ENCODE results near the gene ZHX3. TPM values are rescaled to one million over a fixed set of nuclear protein-coding genes. Genes with fewer than 3 reads are reported as not detected.

The ZHX3 gene
- total RNA-seq, 1 experiment from 2014 or later = 9.6 TPM

- Mint-ChIP-seq H3K4me1 (peaks cover 15% of the 10 kb centered on the region), H3K4me3 (peak overlapping the region; percentile 65), H3K36me3 (no peaks in the 10 kb centered on the region), H3K9me3 (no peaks in the 10 kb centered on the region), H3K27ac (no peak overlapping the region), H3K27me3 (ENCODE audit: low read depth) (peaks cover 24% of the 10 kb centered on the region)
- TF ChIP-seq ESRRA (CRISPR knock-in tag; IDR thresholded peaks at IDR 0.05; ENCODE audit: borderline replicate concordance) = no peak
- TF ChIP-seq, protein P1, sequence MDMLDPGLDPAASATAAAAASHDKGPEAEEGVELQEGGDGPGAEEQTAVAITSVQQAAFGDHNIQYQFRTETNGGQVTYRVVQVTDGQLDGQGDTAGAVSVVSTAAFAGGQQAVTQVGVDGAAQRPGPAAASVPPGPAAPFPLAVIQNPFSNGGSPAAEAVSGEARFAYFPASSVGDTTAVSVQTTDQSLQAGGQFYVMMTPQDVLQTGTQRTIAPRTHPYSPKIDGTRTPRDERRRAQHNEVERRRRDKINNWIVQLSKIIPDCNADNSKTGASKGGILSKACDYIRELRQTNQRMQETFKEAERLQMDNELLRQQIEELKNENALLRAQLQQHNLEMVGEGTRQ (CRISPR knock-in tag; IDR thresholded peaks at IDR 0.05) = peak; percentile 58
- no peak for TF ChIP-seq EMX1 (CRISPR knock-in tag; IDR thresholded peaks at IDR 0.05)
- TF ChIP-seq, protein P2, sequence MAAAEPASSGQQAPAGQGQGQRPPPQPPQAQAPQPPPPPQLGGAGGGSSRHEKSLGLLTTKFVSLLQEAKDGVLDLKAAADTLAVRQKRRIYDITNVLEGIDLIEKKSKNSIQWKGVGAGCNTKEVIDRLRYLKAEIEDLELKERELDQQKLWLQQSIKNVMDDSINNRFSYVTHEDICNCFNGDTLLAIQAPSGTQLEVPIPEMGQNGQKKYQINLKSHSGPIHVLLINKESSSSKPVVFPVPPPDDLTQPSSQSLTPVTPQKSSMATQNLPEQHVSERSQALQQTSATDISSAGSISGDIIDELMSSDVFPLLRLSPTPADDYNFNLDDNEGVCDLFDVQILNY (CRISPR knock-in tag; IDR thresholded peaks at IDR 0.05) = no peak
- ChIA-PET CTCF (interaction anchor here (0.7 to 2.4 kb wide), 5 partner anchors 9 to 183 kb away, joined by 3 to 12 read pairs (median 6); partner anchors contain the start of gene LPIN3), POLR2A (no interaction called here)
- no peak for ATAC-seq
- no peak for DNase-seq (ENCODE audit: low spot score)
Observed at GRCh38 chr20:41318271-41318649, 729 bp upstream of the ZHX3 start.

GRCh38 chr20:41316602-41317545, 657 bp downstream of the ZHX3 start:
- peaks cover 15% of the 10 kb centered on the region for H3K4me1 Mint-ChIP-seq
- no peaks in the 10 kb centered on the region for H3K36me3 Mint-ChIP-seq
- DNase-seq (ENCODE audit: low spot score) = peak; percentile 77
- TF ChIP-seq PRDM15 (CRISPR knock-in tag; IDR thresholded peaks at IDR 0.05) (peak; percentile 50; the same call in 1 of the 2 replicates), KAT7 (CRISPR knock-in tag; IDR thresholded peaks at IDR 0.05; ENCODE audit: borderline replicate concordance) (no peak), SP1 (CRISPR knock-in tag; conservative IDR thresholded peaks at IDR 0.05) (peak; percentile 58), ZNF396 (CRISPR knock-in tag; IDR thresholded peaks at IDR 0.05; ENCODE audit: borderline replicate concordance) (no peak), ZNF423 (CRISPR knock-in tag; IDR thresholded peaks at IDR 0.05) (peak; percentile 65), ZNF121 (CRISPR knock-in tag; IDR thresholded peaks at IDR 0.05) (no peak), FOXK1 (CRISPR knock-in tag; IDR thresholded peaks at IDR 0.05) (no peak), MYBL2 (CRISPR knock-in tag; IDR thresholded peaks at IDR 0.05) (no peak), ZNF317 (CRISPR knock-in tag; IDR thresholded peaks at IDR 0.05; ENCODE audit: borderline replicate concordance, low read depth) (no peak), GABPB1 (CRISPR knock-in tag; IDR thresholded peaks at IDR 0.05) (peak; percentile 75; the same call in 1 of the 2 replicates), GRHL2 (CRISPR knock-in tag; IDR thresholded peaks at IDR 0.05; ENCODE audit: insufficient replicate concordance, severe bottlenecking) (no peak), CBFB (CRISPR knock-in tag; IDR thresholded peaks at IDR 0.05; ENCODE audit: low read depth) (no peak), ELF4 (CRISPR knock-in tag; IDR thresholded peaks at IDR 0.05; ENCODE audit: low read depth) (no peak), NFATC4 (CRISPR knock-in tag; IDR thresholded peaks at IDR 0.05) (no peak)
- TF ChIP-seq, protein P3, sequence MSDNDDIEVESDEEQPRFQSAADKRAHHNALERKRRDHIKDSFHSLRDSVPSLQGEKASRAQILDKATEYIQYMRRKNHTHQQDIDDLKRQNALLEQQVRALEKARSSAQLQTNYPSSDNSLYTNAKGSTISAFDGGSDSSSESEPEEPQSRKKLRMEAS (CRISPR knock-in tag; IDR thresholded peaks at IDR 0.05) = 0 out of 2 replicates have a peak, but pooled peaks have one; percentile 30
- TF ChIP-seq, protein P4, sequence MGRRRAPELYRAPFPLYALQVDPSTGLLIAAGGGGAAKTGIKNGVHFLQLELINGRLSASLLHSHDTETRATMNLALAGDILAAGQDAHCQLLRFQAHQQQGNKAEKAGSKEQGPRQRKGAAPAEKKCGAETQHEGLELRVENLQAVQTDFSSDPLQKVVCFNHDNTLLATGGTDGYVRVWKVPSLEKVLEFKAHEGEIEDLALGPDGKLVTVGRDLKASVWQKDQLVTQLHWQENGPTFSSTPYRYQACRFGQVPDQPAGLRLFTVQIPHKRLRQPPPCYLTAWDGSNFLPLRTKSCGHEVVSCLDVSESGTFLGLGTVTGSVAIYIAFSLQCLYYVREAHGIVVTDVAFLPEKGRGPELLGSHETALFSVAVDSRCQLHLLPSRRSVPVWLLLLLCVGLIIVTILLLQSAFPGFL (CRISPR knock-in tag; IDR thresholded peaks at IDR 0.05; ENCODE audit: borderline replicate concordance) = 0 out of 2 replicates have a peak, but pooled peaks have one; percentile 54
- TF ChIP-seq, protein P5, sequence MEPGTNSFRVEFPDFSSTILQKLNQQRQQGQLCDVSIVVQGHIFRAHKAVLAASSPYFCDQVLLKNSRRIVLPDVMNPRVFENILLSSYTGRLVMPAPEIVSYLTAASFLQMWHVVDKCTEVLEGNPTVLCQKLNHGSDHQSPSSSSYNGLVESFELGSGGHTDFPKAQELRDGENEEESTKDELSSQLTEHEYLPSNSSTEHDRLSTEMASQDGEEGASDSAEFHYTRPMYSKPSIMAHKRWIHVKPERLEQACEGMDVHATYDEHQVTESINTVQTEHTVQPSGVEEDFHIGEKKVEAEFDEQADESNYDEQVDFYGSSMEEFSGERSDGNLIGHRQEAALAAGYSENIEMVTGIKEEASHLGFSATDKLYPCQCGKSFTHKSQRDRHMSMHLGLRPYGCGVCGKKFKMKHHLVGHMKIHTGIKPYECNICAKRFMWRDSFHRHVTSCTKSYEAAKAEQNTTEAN (CRISPR knock-in tag; IDR thresholded peaks at IDR 0.05) = 0 out of 2 replicates have a peak, but pooled peaks have one; percentile 58
- POLR2A ChIA-PET = no interaction called here
- H3K9me3 Mint-ChIP-seq = peaks cover under 1% of the 10 kb centered on the region; the same call in 1 of the 2 replicates
- H3K27ac Mint-ChIP-seq = no peak overlapping the region; the same call in 1 of the 2 replicates
- peak overlapping the region; percentile 75 for H3K4me3 Mint-ChIP-seq
- ATAC-seq = peak; percentile 36
- H3K27me3 Mint-ChIP-seq (ENCODE audit: low read depth) = peaks cover 24% of the 10 kb centered on the region
- CTCF ChIA-PET = interaction anchor here (1.3 to 2.4 kb wide), 5 partner anchors 10 to 182 kb away, joined by 4 to 12 read pairs (median 5); partner anchors contain the start of gene LPIN3

All from WTC11 (cell line).